NCI-H1105 (cell line): ENCODE results near the gene ROBO1.

Source experiments
- DNase-seq: peaks from one replicate; lab custom pipeline; 2025; lab: John Stamatoyannopoulos, UW

ROBO1 gene

GRCh38 chr3:78621061-78621716 is 1146.6 kb downstream of the ROBO1 start:
- DNase-seq = no peak

DNA sequence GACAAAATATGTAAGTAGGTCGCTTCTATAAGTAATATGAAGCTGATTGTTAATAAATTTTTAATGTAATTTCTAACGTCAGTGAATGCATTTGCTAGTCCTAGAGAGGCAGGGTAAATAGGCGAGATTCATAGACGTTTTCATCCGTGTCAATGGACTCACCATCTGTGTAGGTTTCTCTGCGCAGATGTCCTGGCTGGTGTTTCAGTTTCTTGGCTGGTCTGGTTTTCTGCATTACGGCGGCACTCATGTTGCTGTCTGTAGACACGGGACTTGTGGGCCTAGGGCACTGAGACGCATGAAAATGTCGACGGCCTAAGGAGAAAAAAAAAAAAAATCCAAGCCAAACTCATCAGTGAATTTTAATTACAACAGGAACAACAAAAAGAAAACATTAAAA is 1153.3 kb downstream of the ROBO1 start:
- DNase-seq = no peak

- peak; percentile 63 for DNase-seq
These were observed 1154.3 kb downstream of the ROBO1 start for GRCh38 chr3:78613421-78613879.

- no peak for DNase-seq
These were observed 1156.5 kb downstream of the ROBO1 start for GRCh38 chr3:78611278-78611677.

- no peak for DNase-seq
These were observed 1157.2 kb downstream of the ROBO1 start for GRCh38 chr3:78610462-78611125.

GRCh38 chr3:78606756-78607155 is 1161.0 kb downstream of the ROBO1 start:
- DNase-seq = no peak

DNA sequence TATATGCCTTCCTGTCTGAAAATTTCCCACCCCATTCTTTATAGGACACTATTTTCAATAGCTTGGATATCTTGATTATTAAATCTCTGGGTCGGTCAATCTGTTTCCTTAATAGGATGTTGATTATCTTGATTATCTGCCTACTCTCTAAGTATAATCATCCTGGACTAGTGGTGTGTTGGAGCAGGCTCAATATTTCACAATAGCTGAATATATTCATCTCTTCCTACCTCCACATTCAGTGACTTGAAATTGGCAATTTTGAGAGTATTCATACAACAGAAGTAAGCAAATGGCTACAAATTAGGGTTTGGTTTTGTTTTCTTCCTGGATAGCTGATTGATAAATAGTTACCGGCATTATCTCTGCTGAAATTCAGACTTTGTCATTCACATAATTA is 1162.6 kb downstream of the ROBO1 start:
- no peak for DNase-seq

DNA sequence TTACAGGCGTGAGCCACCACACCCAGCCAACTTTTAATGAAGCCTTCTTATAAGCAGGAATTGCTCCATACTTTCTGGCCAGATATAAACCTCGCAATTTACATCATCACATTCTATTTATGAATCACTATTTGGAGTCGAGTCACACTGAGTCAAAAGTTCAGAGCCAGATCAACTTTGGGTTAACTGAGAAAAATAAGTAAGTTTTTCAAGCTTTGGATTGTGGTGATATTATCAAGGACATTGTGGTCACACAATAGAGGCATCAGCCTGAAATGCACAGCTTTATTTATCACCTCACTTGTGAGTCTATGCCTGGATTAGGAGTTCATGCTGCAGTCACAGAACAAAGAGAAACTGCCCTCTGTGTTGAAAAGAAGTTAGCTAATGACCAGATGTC is 1163.5 kb downstream of the ROBO1 start:
- no peak for DNase-seq

GRCh38 chr3:78601249-78601648 is 1166.5 kb downstream of the ROBO1 start:
- DNase-seq = no peak

DNA sequence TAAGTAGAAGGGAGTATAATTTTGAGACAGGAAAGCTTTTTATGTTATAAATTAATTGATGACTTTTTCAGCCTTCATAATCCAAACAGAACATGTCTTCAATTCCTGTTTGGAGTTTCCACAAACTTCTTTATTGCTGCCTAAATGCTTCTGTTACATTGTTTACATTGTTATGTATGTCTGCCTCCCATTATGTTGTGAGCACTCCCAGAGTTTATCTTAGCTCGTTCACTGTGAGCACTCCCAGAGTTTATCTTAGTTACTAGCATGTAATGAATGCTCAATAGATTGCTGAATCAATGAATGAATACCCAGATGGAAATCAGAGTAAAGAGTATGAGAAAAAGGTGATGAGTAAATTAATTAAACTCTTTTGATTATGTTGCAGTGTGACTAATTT is 1178.0 kb downstream of the ROBO1 start:
- no peak for DNase-seq

DNA sequence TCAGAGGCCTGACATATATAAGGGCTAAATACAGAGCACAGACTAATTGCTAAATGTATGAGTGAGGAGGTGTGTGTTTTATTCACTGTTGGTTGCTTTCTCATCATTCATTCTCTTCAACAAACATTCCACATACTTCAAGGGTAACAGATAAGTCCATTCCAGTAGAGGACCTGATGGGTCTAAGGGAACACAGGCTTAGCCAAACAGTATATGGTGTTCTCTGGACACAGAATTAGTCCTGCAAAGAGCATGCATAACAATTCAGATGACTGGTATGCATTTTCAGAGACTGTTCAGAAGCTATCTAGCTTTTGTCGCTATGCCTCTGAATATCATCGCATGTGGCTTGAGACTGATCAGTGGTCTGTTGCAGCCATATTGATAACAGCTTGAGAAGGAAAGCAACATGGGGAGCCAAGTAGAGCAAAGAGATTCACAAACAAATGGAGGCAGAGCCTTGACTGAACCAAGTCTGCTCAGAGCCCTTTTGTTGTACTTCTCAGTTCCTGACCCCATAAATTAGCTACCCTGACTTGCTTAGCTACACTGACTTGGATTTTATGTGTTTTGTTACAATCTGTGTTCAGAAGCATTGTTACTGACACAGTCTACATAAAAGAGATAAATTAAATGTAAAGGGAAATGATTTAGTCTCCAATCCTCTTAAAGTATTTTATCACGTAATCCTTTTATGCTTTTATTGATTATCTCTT is 1178.7 kb downstream of the ROBO1 start:
- no peak for DNase-seq

DNA sequence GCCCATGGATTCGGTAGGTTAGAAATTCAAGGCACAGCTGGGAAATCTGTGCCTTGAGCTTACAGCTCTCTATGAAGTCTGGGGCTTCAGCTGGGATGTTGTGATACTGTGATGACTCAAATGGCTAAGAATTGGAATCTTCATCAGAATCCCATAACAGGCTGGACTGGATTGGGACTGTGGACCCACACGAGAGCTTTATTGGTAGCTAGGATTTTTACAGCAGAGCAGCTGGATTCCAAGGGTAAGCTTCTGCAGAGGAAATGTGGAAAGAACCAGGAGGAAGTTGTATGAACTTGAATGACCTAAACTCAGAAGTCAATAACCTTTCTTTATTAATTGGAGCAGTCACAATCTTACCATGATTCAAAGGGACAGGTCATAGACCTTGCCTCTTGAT is 1187.1 kb downstream of the ROBO1 start:
- no peak for DNase-seq

- DNase-seq = no peak
These were observed 1196.3 kb downstream of the ROBO1 start for GRCh38 chr3:78571486-78571885.

DNA sequence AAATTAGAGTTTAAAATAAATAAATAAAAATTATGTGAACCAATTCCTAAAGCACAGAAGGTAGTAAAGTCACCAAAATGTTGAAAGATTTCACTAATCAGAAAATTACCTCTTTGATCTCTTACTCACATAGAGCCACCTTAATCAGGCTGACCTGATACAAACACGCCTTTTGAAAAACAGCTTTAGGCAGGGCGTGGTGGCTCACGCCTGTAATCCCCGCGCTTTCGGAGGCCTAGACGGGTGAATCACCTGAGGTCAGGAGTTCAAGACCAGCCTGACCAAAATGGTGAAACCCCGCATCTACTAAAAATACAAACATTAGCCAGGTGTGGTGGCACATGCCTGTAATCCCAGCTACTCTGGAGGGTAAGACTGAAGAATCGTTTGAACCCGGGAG is 1197.3 kb downstream of the ROBO1 start:
- no peak for DNase-seq

DNA sequence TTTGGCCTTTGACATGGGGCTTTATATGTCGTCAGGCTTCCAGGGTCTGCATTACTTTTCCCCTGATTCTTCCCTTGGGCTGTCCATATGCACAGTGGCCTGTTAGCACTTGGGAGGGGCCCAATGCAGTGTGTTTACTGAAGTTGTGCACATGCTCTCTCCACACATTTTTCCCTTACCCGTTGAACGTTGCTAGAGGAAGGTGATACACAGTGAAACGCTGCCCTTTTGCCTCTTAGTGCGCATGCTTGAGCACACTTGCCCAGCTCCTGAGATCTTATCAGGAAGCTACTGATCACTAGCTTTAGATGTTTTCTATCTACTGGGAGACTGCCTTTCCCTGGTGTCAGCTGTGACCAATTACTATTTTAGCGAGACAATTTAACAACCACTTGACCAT is 1198.0 kb downstream of the ROBO1 start:
- no peak for DNase-seq

DNA sequence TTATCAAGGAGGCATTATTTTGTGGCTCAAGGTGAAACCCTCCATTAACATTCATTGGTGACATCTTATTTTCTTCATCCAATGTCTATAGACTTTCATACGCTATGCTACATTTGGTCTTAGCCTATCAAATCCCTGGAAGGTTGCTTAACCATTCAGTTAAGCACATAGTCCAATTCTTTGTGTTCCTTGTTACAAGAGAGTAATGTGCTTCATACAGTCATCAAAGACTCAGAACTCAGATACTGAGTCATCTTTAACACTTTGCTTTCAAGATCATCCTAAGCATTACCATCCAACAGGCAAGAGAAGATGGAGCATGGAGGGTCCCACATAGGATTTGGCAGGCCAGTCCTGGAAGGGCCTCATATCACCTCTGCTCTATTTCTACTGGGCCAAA is 1202.1 kb downstream of the ROBO1 start:
- DNase-seq = no peak

DNA sequence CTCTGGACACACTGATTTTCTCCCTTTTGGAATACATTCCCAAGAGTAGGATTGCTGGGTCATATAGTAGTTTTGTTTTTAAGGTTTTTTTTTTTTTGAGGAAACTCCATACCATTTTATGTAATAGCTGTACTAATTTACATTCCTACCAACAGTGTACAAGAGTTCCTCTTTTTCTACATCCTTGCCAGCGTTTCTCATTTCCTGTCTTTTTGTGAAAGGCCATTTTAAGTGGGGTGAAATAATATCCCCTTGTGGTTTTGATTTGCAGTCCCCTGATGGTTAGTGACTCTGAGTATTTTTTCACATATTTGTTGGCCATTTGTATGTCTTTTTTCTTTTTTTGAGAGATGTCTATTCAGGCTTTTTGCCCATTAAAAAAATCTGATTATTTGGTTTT is 1205.5 kb downstream of the ROBO1 start:
- no peak for DNase-seq
